ENCODE results near the gene AP4M1.
"Not testable (repeated sequence)": the region's sequence is repeated elsewhere in the genome, so short reads cannot be mapped to it uniquely, and the experiment has no call there.

The AP4M1 gene

DNA sequence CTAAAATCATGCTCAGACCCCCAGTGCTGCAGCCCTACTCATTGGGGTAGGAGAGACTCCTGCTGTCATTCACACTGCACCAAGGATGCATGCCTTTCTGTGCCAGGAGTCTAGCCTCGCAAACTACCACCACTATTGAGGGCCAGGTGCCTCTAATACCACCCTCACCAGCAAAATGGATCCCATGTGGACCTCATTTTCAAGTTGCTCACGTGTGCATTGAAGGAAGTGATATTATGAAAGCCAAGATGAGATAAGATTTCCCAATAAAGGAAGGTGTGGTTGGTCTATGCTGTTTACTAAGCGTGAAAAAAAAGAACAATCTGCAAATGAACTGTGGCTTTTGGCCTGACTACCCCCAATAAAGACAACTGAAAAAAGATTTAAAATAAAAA, 40.1 kb downstream of the AP4M1 start:
- Histone ChIP-seq H3K9ac (ENCODE audit: low read length) (no peak overlapping the region), H3K27me3 (ENCODE audit: low read length) (no peaks in the 10 kb centered on the region), H4K20me1 (ENCODE audit: low read depth, low read length) (no peaks in the 10 kb centered on the region), H3F3A (ENCODE audit: insufficient read depth) (peaks cover 14% of the 10 kb centered on the region), H3K4me3 (ENCODE audit: insufficient read depth, low read length, poor library complexity, severe bottlenecking) (no peak overlapping the region), H3K4me2 (ENCODE audit: low read depth, low read length, poor library complexity, severe bottlenecking) (no peak overlapping the region), H3K27ac (ENCODE audit: low read depth, low read length) (no peak overlapping the region), H3K9me3 (ENCODE audit: insufficient read depth, low read length) (no peaks in the 10 kb centered on the region), H3K36me3 (ENCODE audit: low read length) (no peaks in the 10 kb centered on the region), H3K79me2 (ENCODE audit: insufficient read depth, low read length) (no peaks in the 10 kb centered on the region), H2AFZ (ENCODE audit: low read depth, low read length, severe bottlenecking) (no peak overlapping the region), H3K9me2 (replicated peaks; ENCODE audit: insufficient read depth, low read length) (no peaks in the 10 kb centered on the region)
- TF ChIP-seq EZH2phosphoT487 (conservative IDR thresholded peaks at IDR 0.05; ENCODE audit: low read length) (no peak), CTCF (IDR thresholded peaks at IDR 0.05; ENCODE audit: insufficient read depth, low read length, poor library complexity, severe bottlenecking) (no peak)

DNA sequence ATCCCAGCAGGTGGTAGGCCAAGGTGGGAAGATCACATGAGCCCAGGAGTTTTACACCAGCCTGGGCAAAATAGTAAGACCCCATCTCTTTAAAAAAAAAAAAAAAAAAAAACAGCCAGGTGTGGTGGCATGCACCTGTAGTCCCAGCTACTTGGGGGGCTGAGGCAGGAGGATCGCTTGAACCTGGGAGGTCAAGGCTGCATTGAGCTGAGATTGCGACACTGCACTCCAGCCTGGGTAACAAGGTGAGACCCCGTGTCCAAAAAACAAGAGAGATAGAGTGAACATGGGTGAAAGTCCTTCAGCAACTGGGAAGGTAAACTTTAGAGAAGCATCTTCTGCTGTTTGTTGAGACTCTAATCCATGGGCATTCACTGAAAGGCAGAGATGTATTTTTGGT, 41.0 kb downstream of the AP4M1 start:
- TF ChIP-seq CTCF (IDR thresholded peaks at IDR 0.05; ENCODE audit: insufficient read depth, low read length, poor library complexity, severe bottlenecking) (no peak), EZH2phosphoT487 (conservative IDR thresholded peaks at IDR 0.05; ENCODE audit: low read length) (no peak)
- Histone ChIP-seq H3K9ac (ENCODE audit: low read length) (no peak overlapping the region), H3F3A (ENCODE audit: insufficient read depth) (peaks cover 14% of the 10 kb centered on the region)

DNA sequence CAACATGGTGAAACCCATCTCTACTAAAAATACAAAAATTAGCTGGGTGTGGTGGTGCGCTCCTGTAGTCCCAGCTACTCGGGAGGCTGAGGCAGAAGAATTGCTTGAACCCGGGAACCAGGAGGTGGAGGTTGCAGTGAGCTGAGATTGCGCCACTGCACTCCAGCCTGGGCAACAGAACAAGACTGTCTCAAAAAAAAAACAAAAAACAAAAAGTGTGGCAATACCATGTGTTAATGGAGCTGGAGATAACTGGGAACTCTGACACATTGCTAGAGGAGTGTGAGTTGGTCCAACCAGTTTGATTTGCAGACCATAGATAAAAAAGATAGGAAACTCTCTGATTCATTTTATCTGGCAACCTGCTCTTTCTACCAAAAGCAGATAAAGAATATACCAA, 44.9 kb downstream of the AP4M1 start:
- H3F3A ChIP-seq (ENCODE audit: insufficient read depth); H3K4me3 ChIP-seq (ENCODE audit: insufficient read depth, low read length, poor library complexity, severe bottlenecking); H3K27ac ChIP-seq (ENCODE audit: low read depth, low read length); H4K20me1 ChIP-seq (ENCODE audit: low read depth, low read length); H3K9me3 ChIP-seq (ENCODE audit: insufficient read depth, low read length); H3K27me3 ChIP-seq (ENCODE audit: low read length); H3K36me3 ChIP-seq (ENCODE audit: low read length); H3K4me2 ChIP-seq (ENCODE audit: low read depth, low read length, poor library complexity, severe bottlenecking); H3K9ac ChIP-seq (ENCODE audit: low read length); H2AFZ ChIP-seq (ENCODE audit: low read depth, low read length, severe bottlenecking); H3K9me2 ChIP-seq (replicated peaks; ENCODE audit: insufficient read depth, low read length): not testable (repeated sequence)
- H3K79me2 ChIP-seq (ENCODE audit: insufficient read depth, low read length) = peaks cover 21% of the 10 kb centered on the region

More for the DNA sequence above, 41.0 kb downstream of the AP4M1 start:
- Histone ChIP-seq H3K4me2 (ENCODE audit: low read depth, low read length, poor library complexity, severe bottlenecking) (no peak overlapping the region), H3K27me3 (ENCODE audit: low read length) (no peaks in the 10 kb centered on the region), H3K9me2 (replicated peaks; ENCODE audit: insufficient read depth, low read length) (no peaks in the 10 kb centered on the region), H3K9me3 (ENCODE audit: insufficient read depth, low read length) (no peaks in the 10 kb centered on the region), H3K27ac (ENCODE audit: low read depth, low read length) (no peak overlapping the region), H3K79me2 (ENCODE audit: insufficient read depth, low read length) (no peaks in the 10 kb centered on the region), H4K20me1 (ENCODE audit: low read depth, low read length) (no peaks in the 10 kb centered on the region), H3K4me3 (ENCODE audit: insufficient read depth, low read length, poor library complexity, severe bottlenecking) (no peak overlapping the region), H2AFZ (ENCODE audit: low read depth, low read length, severe bottlenecking) (no peak overlapping the region), H3K36me3 (ENCODE audit: low read length) (no peaks in the 10 kb centered on the region)

DNA sequence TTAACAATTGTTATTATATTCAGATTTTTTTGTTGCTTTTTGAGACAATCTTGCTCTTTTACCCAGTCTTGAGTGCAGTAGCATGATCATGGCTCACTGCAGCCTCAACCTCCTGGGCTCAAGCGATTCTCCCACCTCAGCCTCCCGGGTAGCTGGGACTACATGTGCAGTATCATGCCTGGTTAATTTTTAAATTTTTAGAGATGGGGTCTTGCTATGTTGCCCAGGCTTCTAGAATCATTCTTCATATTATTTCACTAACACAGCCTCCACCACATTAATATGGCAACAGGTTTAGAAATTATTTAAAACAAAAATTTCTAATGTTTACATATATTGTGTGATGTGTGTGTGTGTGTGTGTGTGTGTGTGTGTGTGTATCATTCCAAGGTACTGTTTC, 45.8 kb downstream of the AP4M1 start:
- no peaks in the 10 kb centered on the region for H3K9me2 ChIP-seq (replicated peaks; ENCODE audit: insufficient read depth, low read length)
- no peak overlapping the region for H3K9ac ChIP-seq (ENCODE audit: low read length)
- H3K4me3 ChIP-seq (ENCODE audit: insufficient read depth, low read length, poor library complexity, severe bottlenecking) = no peak overlapping the region
- no peaks in the 10 kb centered on the region for H3K36me3 ChIP-seq (ENCODE audit: low read length)
- H2AFZ ChIP-seq (ENCODE audit: low read depth, low read length, severe bottlenecking) = no peak overlapping the region
- no peak overlapping the region for H3K27ac ChIP-seq (ENCODE audit: low read depth, low read length)
- H3K27me3 ChIP-seq (ENCODE audit: low read length) = no peaks in the 10 kb centered on the region
- no peak overlapping the region for H3K4me2 ChIP-seq (ENCODE audit: low read depth, low read length, poor library complexity, severe bottlenecking)
- TF ChIP-seq EZH2phosphoT487 (conservative IDR thresholded peaks at IDR 0.05; ENCODE audit: low read length) (no peak), CTCF (IDR thresholded peaks at IDR 0.05; ENCODE audit: insufficient read depth, low read length, poor library complexity, severe bottlenecking) (no peak)
- peaks cover 16% of the 10 kb centered on the region for H3F3A ChIP-seq (ENCODE audit: insufficient read depth)
- H3K9me3 ChIP-seq (ENCODE audit: insufficient read depth, low read length) = no peaks in the 10 kb centered on the region
- peaks cover 21% of the 10 kb centered on the region for H3K79me2 ChIP-seq (ENCODE audit: insufficient read depth, low read length)
- no peaks in the 10 kb centered on the region for H4K20me1 ChIP-seq (ENCODE audit: low read depth, low read length)

All from SU-DHL-6 (cell line).